ENCODE measurements around the gene HS3ST1. TPM values are rescaled to one million over a fixed set of nuclear protein-coding genes. Genes with fewer than 3 reads are reported as not detected.

The HS3ST1 gene
- total RNA-seq, 2 donors from 2014 or later: 1.3 to 2.8 TPM

- no peak for TF ChIP-seq CTCF (conservative IDR thresholded peaks at IDR 0.05)
- Mint-ChIP-seq H3K27ac (no peak overlapping the region), H3K4me3 (no peak overlapping the region), H3K27me3 (ENCODE audit: insufficient read depth) (no peaks in the 10 kb centered on the region), H3K36me3 (ENCODE audit: low read depth) (no peaks in the 10 kb centered on the region), H3K9me3 (no peaks in the 10 kb centered on the region), H3K4me1 (peaks cover 19% of the 10 kb centered on the region)
- no peak overlapping the region for H3K27ac ChIP-seq (ENCODE audit: low read depth, low read length)
- H3K36me3 ChIP-seq (ENCODE audit: control insufficient read depth, insufficient read depth, low read length): no peaks in the 10 kb centered on the region
- H3K27me3 ChIP-seq (ENCODE audit: control insufficient read depth, insufficient read depth, low read length, poor library complexity, severe bottlenecking): no peaks in the 10 kb centered on the region
- H3K4me3 ChIP-seq (ENCODE audit: low read length): no peak overlapping the region
- DNase-seq: no peak
- WGBS, 2 experiments (ENCODE audit: insufficient coverage in 1 of 2, insufficient read length in 1 of 2): 88 to 100% methylated on average over 1 of the region's 1 CpG
- H3K9ac ChIP-seq (ENCODE audit: extremely low read depth, low read length, poor library complexity, severe bottlenecking): no peak overlapping the region
- H3K9me3 ChIP-seq (ENCODE audit: control insufficient read depth, low read length): no peaks in the 10 kb centered on the region
- peaks cover 1% of the 10 kb centered on the region for H3K4me1 ChIP-seq (ENCODE audit: control insufficient read depth, insufficient read depth, low read length)
Measured at GRCh38 chr4:11409632-11410031, 19.1 kb downstream of the HS3ST1 start.

- Histone ChIP-seq H3K36me3 (ENCODE audit: control insufficient read depth, insufficient read depth, low read length) (no peaks in the 10 kb centered on the region), H3K9ac (ENCODE audit: extremely low read depth, low read length, poor library complexity, severe bottlenecking) (no peak overlapping the region), H3K4me1 (ENCODE audit: control insufficient read depth, insufficient read depth, low read length) (peaks cover 3% of the 10 kb centered on the region), H3K27ac (ENCODE audit: low read depth, low read length) (no peak overlapping the region), H3K4me3 (ENCODE audit: low read length) (no peak overlapping the region), H3K9me3 (ENCODE audit: control insufficient read depth, low read length) (no peaks in the 10 kb centered on the region), H3K27me3 (ENCODE audit: control insufficient read depth, insufficient read depth, low read length, poor library complexity, severe bottlenecking) (no peaks in the 10 kb centered on the region)
- H3K27me3 Mint-ChIP-seq (ENCODE audit: insufficient read depth): no peaks in the 10 kb centered on the region
- H3K4me3 Mint-ChIP-seq: no peak overlapping the region
- peaks cover 16% of the 10 kb centered on the region for H3K4me1 Mint-ChIP-seq
- H3K36me3 Mint-ChIP-seq (ENCODE audit: low read depth): no peaks in the 10 kb centered on the region
- DNase-seq: no peak
- WGBS, 2 experiments (ENCODE audit: insufficient coverage in 1 of 2, insufficient read length in 1 of 2): 89 to 94% methylated on average over 4 to 5 of the region's 5 CpGs
- no peaks in the 10 kb centered on the region for H3K9me3 Mint-ChIP-seq
- no peak overlapping the region for H3K27ac Mint-ChIP-seq
- no peak for TF ChIP-seq CTCF (conservative IDR thresholded peaks at IDR 0.05)
Measured at GRCh38 chr4:11408233-11408967, 20.3 kb downstream of the HS3ST1 start.

- no peak overlapping the region for H3K4me3 Mint-ChIP-seq
- no peak overlapping the region for H3K9ac ChIP-seq (ENCODE audit: extremely low read depth, low read length, poor library complexity, severe bottlenecking)
- DNase-seq: no peak
- H3K27me3 Mint-ChIP-seq (ENCODE audit: insufficient read depth): no peaks in the 10 kb centered on the region
- H3K4me1 Mint-ChIP-seq: peaks cover 14% of the 10 kb centered on the region
- no peaks in the 10 kb centered on the region for H3K9me3 ChIP-seq (ENCODE audit: control insufficient read depth, low read length)
- no peaks in the 10 kb centered on the region for H3K36me3 ChIP-seq (ENCODE audit: control insufficient read depth, insufficient read depth, low read length)
- no peak overlapping the region for H3K27ac Mint-ChIP-seq
- no peaks in the 10 kb centered on the region for H3K9me3 Mint-ChIP-seq
- 88 to 89% methylated on average over 1 to 3 of the region's 3 CpGs for WGBS, 2 experiments (ENCODE audit: insufficient coverage in 1 of 2, insufficient read length in 1 of 2)
- H3K27me3 ChIP-seq (ENCODE audit: control insufficient read depth, insufficient read depth, low read length, poor library complexity, severe bottlenecking): no peaks in the 10 kb centered on the region
- no peaks in the 10 kb centered on the region for H3K36me3 Mint-ChIP-seq (ENCODE audit: low read depth)
- no peak for TF ChIP-seq CTCF (conservative IDR thresholded peaks at IDR 0.05)
- no peak overlapping the region for H3K4me3 ChIP-seq (ENCODE audit: low read length)
- peaks cover 3% of the 10 kb centered on the region for H3K4me1 ChIP-seq (ENCODE audit: control insufficient read depth, insufficient read depth, low read length)
- H3K27ac ChIP-seq (ENCODE audit: low read depth, low read length): no peak overlapping the region
Measured at GRCh38 chr4:11407551-11407950, 21.1 kb downstream of the HS3ST1 start.
